HG02642 (cell line): ENCODE results near the gene RBAK.
"Not testable (repeated sequence)": the region's sequence is repeated elsewhere in the genome, so short reads cannot be mapped to it uniquely, and the experiment has no call there.

Source experiments
- ATAC-seq: cut with Tn5 transposase; IDR thresholded peaks from one replicate; pipeline ENCODE4 v1.9.1; 2021; ENCODE audit warnings: mild to moderate bottlenecking; ENCODE audit not compliant: unreplicated experiment, poor library complexity

Gene RBAK

GRCh38 chr7:5047127-5047526 lies 1.5 kb downstream of the RBAK start:
- not testable (repeated sequence) for ATAC-seq

GRCh38 chr7:5050676-5051075 lies 5.0 kb downstream of the RBAK start:
- no peak for ATAC-seq

- ATAC-seq, result not testable (repeated sequence)
Observed at GRCh38 chr7:5051731-5052130, 6.1 kb downstream of the RBAK start.

GRCh38 chr7:5053175-5053574 lies 7.5 kb downstream of the RBAK start:
- ATAC-seq, result no peak

GRCh38 chr7:5063698-5064097 lies 18.0 kb downstream of the RBAK start:
- ATAC-seq, result no peak

GRCh38 chr7:5064391-5065106 lies 18.9 kb downstream of the RBAK start:
- ATAC-seq, result no peak

- ATAC-seq, result no peak
Observed at GRCh38 chr7:5065107-5065407, 19.4 kb downstream of the RBAK start.

GRCh38 chr7:5068521-5068920 lies 22.9 kb downstream of the RBAK start:
- no peak for ATAC-seq

GRCh38 chr7:5070206-5070605 lies 24.5 kb downstream of the RBAK start:
- no peak for ATAC-seq

GRCh38 chr7:5075187-5075586 lies 29.5 kb downstream of the RBAK start:
- not testable (repeated sequence) for ATAC-seq

GRCh38 chr7:5077740-5078139 lies 32.1 kb downstream of the RBAK start:
- ATAC-seq, result no peak

GRCh38 chr7:5082806-5083205 lies 37.1 kb downstream of the RBAK start:
- no peak for ATAC-seq

- ATAC-seq, result no peak
Observed at GRCh38 chr7:5083311-5083711, 37.7 kb downstream of the RBAK start.

- ATAC-seq, result no peak
Observed at GRCh38 chr7:5086256-5086655, 40.6 kb downstream of the RBAK start.

- not testable (repeated sequence) for ATAC-seq
Observed at GRCh38 chr7:5088228-5088833, 42.7 kb downstream of the RBAK start.

GRCh38 chr7:5088906-5089305 lies 43.2 kb downstream of the RBAK start:
- no peak for ATAC-seq

- ATAC-seq, result no peak
Observed at GRCh38 chr7:5093948-5094347, 48.3 kb downstream of the RBAK start.

- ATAC-seq, result no peak
Observed at GRCh38 chr7:5094641-5095040, 49.0 kb downstream of the RBAK start.

- no peak for ATAC-seq
Observed at GRCh38 chr7:5116359-5116758, 70.7 kb downstream of the RBAK start.

GRCh38 chr7:5117095-5117970 lies 71.7 kb downstream of the RBAK start:
- ATAC-seq, result no peak
